GM10266 (cell line): ENCODE results near the gene C18orf63.
"Not testable (repeated sequence)": the region's sequence is repeated elsewhere in the genome, so short reads cannot be mapped to it uniquely, and the experiment has no call there.

Experiments
- DNase-seq: peaks from one replicate; pipeline ENCODE4 v3.0.0; 2012; ENCODE audit errors: extremely low spot score
- TF ChIP-seq, protein P1 (sequence below): IDR thresholded peaks from 2 replicates; pipeline ENCODE4 v1.5.1; 2012; ENCODE audit warnings: mild to moderate bottlenecking, low read depth; ENCODE audit not compliant: control insufficient read depth, insufficient read depth; ENCODE audit errors: missing control alignments

C18orf63 gene

GRCh38 chr18:74291771-74292540 is 23.7 kb upstream of the C18orf63 start, which contains the start of gene CYB5A:
CYB5A (minus strand) TSS chr18:74291963; CDS start chr18:74291875, 88 bp downstream.
- TF ChIP-seq, protein P1, sequence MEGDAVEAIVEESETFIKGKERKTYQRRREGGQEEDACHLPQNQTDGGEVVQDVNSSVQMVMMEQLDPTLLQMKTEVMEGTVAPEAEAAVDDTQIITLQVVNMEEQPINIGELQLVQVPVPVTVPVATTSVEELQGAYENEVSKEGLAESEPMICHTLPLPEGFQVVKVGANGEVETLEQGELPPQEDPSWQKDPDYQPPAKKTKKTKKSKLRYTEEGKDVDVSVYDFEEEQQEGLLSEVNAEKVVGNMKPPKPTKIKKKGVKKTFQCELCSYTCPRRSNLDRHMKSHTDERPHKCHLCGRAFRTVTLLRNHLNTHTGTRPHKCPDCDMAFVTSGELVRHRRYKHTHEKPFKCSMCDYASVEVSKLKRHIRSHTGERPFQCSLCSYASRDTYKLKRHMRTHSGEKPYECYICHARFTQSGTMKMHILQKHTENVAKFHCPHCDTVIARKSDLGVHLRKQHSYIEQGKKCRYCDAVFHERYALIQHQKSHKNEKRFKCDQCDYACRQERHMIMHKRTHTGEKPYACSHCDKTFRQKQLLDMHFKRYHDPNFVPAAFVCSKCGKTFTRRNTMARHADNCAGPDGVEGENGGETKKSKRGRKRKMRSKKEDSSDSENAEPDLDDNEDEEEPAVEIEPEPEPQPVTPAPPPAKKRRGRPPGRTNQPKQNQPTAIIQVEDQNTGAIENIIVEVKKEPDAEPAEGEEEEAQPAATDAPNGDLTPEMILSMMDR: no peak
- DNase-seq: peak; percentile 99

GRCh38 chr18:74292541-74292858 is 23.1 kb upstream of the C18orf63 start:
- peak; percentile 10 for DNase-seq
- TF ChIP-seq, protein P1: no peak

GRCh38 chr18:74292982-74293381 is 22.7 kb upstream of the C18orf63 start:
- not testable (repeated sequence) for DNase-seq

DNA sequence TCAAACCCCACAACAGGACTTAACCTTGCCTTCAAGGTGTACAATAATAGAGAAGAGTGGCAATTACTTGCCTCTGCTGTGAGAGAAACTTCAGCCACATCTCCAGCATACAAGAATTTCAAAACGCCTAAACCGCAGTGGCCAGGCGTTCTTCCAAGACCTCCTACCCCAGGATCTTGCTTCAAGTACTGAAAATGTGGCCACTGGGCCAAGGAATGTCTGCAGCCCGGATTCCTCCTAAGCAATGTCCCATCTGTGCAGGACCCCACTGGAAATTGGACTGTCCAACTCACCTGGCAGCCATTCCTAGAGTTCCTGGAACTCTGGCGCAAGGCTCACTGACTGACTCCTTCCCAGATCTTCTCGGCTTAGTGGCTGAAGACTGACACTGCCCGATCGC is 21.1 kb upstream of the C18orf63 start:
- no peak for DNase-seq
- TF ChIP-seq, protein P1: no peak

DNA sequence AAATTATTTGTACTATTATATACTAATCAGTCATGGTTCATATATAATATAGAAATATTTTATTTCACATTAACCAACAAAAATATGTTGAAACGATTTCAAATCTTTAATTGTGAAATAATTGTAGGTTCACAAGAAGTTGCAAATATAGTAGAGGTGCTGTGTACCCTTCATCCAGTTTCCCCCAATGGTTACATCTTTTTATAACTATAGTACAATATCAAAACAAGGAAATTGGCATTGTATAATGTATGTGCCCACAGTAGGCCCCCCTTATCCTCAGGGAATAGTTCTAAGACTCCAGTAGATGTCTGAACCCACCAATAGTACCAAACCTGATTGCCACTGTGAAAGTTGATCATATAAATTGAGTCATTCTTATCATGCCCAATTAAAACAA is 16.5 kb upstream of the C18orf63 start:
- TF ChIP-seq, protein P1: no peak
- DNase-seq: no peak

GRCh38 chr18:74299746-74300145 is 15.9 kb upstream of the C18orf63 start:
- TF ChIP-seq, protein P1: no peak
- no peak for DNase-seq

GRCh38 chr18:74303306-74303705 is 12.3 kb upstream of the C18orf63 start:
- TF ChIP-seq, protein P1: no peak
- DNase-seq: no peak

DNA sequence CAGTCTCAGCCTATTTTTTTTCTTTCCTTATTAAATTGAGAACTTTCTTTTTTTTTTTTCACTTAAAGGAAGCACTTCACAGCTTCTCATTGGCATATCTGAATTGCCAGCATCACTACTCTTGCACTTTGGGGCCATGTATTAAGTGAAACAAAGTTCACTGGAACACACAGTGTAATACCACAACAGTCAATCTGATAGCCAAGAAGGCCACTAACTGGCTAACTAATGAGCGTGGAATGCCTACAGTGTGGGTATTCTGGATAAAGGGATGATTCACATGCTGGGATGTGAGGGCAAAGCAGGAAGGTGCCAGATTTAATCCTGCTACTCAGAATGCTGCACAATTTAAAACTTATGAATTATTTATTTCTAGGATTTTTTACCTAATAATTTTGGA is 11.7 kb upstream of the C18orf63 start:
- TF ChIP-seq, protein P1: no peak
- DNase-seq: no peak
